ENCODE data around the gene PTF1A.
A peak's percentile ranks its signal among the peaks of the same experiment; 100 is the strongest.

PTF1A gene

GRCh38 chr10:23186697-23187096 lies 5.4 kb upstream of the PTF1A start:
- no peak for DNase-seq

GRCh38 chr10:23187155-23187554 lies 5.0 kb upstream of the PTF1A start:
- no peak for DNase-seq

GRCh38 chr10:23189024-23189423 lies 3.1 kb upstream of the PTF1A start:
- DNase-seq: no peak

GRCh38 chr10:23190872-23191763 lies 994 bp upstream of the PTF1A start:
- no peak for DNase-seq

- DNase-seq: no peak
Measured at GRCh38 chr10:23192712-23193434, 761 bp downstream of the PTF1A start.

- DNase-seq: no peak
Measured at GRCh38 chr10:23193435-23194074, 1.4 kb downstream of the PTF1A start.

- no peak for DNase-seq
Measured at GRCh38 chr10:23194471-23194965, 2.4 kb downstream of the PTF1A start.

GRCh38 chr10:23194966-23195845 lies 3.1 kb downstream of the PTF1A start:
- peak; percentile 57 for DNase-seq

GRCh38 chr10:23195846-23196600 lies 3.9 kb downstream of the PTF1A start:
- DNase-seq: no peak

- DNase-seq: no peak
Measured at GRCh38 chr10:23196915-23197314, 4.8 kb downstream of the PTF1A start.

- DNase-seq: no peak
Measured at GRCh38 chr10:23197416-23197861, 5.3 kb downstream of the PTF1A start.

GRCh38 chr10:23198610-23198939 lies 6.5 kb downstream of the PTF1A start:
- DNase-seq: no peak

GRCh38 chr10:23198940-23199767 lies 7.0 kb downstream of the PTF1A start:
- peak; percentile 65 for DNase-seq

GRCh38 chr10:23199768-23200511 lies 7.8 kb downstream of the PTF1A start:
- peak; percentile 29 for DNase-seq

- no peak for DNase-seq
Measured at GRCh38 chr10:23200586-23200985, 8.5 kb downstream of the PTF1A start.

- no peak for DNase-seq
Measured at GRCh38 chr10:23200997-23201652, 9.0 kb downstream of the PTF1A start.

GRCh38 chr10:23201837-23202236 lies 9.7 kb downstream of the PTF1A start:
- DNase-seq: no peak

GRCh38 chr10:23202779-23203178 lies 10.7 kb downstream of the PTF1A start:
- DNase-seq: no peak

All from right kidney (tissue), 1 donor.